ENCODE measurements around the gene CASP8.
"Not testable (repeated sequence)": the region's sequence is repeated elsewhere in the genome, so short reads cannot be mapped to it uniquely, and the experiment has no call there.

The CASP8 gene

GRCh38 chr2:201260302-201260800 lies at the start of gene CASP8:
Gene CASP8 (plus strand): TSS chr2:201260536. CDS start chr2:201266487, 5,951 bp downstream.
- DNase-seq (ENCODE audit: low read depth in 2 of 2), result no peak

DNA sequence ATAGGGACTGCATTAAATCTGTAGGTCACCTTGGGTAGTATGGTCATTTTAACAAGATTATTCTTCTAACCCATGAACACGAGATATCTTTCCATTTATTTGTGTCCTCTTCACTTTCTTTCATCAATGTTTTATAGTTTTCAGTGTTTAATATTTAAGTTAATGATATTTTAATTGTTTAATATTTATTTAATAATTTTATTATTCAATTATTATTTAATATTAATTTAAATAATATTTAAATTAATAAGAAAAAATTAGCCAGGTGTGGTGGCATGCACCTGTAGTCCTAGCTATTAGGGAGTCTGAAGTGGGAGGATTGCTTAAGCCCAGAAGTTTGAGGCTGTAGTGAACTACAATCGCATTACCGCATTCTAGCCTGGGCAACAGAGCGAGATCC lies 44.4 kb upstream of the CASP8 start:
- DNase-seq (ENCODE audit: low read depth in 2 of 2), result no peak

- no peak for DNase-seq (ENCODE audit: low read depth in 2 of 2)
Observed at GRCh38 chr2:201216918-201217317, 43.4 kb upstream of the CASP8 start.

GRCh38 chr2:201218780-201219179 lies 41.6 kb upstream of the CASP8 start:
- DNase-seq (ENCODE audit: low read depth in 2 of 2), result no peak

GRCh38 chr2:201219328-201220096 lies 40.8 kb upstream of the CASP8 start:
- DNase-seq (ENCODE audit: low read depth in 2 of 2), result no peak

DNA sequence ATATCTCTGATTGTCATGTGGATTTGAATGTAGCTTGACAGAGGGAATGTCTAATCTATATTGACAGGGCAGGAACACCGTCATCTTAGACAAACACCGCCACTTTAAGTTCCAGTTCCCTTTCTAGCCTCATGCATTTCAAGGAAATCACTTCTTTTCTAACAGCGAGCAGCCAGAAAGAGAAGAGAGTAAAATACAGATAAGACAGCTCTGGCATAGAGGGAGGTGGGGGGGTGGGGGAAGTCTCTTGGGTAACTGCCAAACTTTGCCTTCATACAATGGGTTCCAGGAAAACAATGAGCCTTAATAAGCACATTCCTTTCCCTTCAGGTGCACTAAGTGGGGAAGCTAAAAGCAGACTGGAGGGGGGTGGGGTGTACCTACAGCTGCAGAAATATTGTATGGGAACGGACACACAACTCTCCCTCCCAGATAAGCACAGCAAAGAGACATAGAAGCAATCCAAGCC lies 40.2 kb upstream of the CASP8 start:
- no peak for DNase-seq (ENCODE audit: low read depth in 2 of 2)

DNA sequence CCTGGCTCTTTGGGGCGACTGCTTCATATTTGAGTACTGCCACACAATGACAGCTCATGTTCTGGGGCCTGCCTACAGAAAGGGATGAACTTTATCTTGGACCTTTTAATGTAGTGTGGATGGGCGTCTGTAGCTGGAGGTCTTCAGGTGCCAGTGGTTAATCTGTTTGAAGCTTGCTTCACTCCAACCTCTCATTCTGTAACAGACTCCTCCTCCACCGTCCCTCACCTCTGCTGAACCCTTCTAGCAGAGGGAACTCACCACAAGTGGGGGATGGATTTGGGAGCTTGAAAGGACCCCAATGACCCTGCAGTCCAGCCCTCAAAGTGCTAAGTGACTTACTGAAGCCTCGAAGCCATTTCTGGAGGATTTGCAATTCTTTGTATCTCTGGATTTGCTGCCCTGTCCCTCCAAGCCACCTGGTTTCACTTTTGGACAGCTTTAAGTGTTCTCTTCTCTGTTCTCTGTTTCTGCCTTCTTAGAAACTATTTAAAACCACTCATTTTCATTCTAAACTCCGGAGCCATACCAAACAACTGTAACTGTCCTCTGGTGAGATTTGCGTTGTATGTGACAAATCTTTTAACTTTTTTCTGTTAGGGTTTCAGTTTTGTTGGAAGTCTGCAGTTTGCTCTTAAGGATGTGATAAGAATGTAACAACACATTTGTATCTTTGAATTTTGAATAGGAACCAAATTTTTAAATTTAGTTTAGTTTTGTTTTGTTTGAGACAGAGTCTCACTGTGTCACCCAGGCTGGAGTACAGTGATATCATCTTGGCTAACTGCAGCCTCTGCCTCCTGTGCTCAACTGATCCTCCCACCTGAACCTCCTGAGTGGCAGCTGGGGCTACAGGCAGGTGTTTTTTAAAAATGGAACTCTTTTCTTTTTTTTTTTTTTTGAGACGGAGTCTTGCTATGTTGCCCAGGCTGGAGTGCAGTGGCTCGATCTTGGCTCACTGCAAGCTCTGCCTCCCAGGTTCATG lies 37.0 kb upstream of the CASP8 start:
- no peak for DNase-seq (ENCODE audit: low read depth in 2 of 2)

DNA sequence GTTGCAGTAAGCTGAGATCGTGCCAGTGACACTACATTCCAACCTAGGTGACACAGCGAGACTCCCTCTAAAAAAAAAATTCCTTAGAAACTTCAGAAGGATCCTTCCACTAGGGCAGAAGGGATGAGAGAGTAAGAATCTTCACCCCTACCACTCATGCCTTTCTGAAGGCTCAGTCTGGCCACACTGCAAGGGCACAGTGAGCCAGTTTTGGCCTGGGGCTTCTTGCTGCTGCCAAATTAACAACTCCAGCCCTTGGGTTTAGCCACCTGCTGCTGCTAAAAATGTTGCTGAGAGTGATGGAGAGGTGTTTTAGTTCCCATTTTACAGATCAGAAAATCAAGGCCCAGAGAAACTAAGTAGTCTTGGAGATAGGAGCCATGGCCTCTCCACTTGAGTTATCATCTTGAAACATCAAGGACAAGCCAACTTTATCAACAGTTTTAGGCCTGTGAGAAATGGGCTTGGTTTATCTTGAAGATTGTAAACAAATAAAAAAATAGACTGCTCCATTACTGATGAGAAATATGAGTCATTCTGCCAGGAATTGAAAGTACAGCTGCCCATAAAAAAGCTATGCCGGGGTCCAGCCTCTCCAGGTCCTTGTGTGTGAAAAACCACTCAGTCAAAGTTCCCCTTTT lies 31.9 kb upstream of the CASP8 start:
- DNase-seq (ENCODE audit: low read depth in 2 of 2), result no peak

DNA sequence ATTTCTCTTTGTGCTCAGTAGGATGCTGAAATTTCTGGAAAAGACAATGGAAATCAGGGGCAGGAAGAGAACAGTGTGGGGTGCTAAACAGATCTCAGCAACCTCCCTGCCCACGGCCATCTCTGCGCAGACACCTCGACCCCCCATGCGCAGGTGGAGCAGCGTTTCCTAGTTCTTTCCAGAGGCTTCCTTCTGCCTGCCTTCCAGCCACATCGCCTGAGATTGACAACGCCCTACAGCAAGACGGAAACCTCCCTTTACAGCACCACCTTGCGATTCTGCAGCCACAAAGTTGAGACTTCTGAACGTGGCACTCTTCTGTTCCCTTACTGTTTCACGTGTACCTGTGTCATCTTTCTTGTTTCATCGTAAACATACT lies 31.4 kb upstream of the CASP8 start:
- DNase-seq (ENCODE audit: low read depth in 2 of 2), result no peak

- peak; percentile 84 to 92 for DNase-seq (ENCODE audit: low read depth in 2 of 2)
Observed at GRCh38 chr2:201231781-201232466, 28.4 kb upstream of the CASP8 start.

- no peak for DNase-seq (ENCODE audit: low read depth in 2 of 2)
Observed at GRCh38 chr2:201232467-201232815, 27.9 kb upstream of the CASP8 start.

- DNase-seq (ENCODE audit: low read depth in 2 of 2), result peak; percentile 76 to 87
Observed at GRCh38 chr2:201233192-201233811, 27.0 kb upstream of the CASP8 start.

DNA sequence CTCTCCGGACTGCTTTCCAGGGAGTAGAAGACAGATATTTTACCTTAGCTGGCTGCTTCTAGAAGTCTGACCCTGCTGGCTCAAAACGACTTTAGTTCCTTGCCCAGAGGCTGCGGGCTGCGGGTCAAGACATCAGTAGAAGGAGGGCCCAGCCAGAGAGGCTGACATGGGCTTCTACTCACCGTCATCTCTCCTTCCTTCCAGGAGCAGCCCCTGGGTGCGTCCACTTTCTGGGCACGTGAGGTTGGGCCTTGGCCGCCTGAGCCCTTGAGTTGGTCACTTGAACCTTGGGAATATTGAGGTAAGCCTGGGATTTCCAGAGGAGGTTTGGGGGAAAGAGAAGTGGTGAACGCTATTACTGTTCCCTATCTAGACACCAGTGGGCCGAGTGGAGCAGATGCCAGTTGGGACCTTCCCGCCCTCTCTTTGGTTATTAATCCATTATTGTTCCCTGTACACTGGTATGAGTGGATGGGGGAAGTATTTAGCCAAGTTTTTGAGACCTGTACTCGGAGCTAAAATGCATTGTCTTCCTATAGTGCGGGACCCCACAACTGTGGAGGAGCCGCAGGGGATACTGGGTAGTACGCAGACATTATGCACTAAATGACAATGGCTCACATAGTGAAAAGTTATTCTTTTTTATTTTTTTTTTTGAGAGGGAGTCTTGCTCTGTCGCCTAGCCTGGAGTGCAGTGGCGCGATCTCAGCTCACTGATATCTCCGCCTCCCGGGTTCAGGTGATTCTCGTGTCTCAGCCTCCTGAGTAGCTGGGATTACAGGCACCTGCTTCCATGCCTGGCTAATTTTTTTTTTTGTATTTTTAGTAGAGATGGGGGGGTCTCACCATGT lies 26.3 kb upstream of the CASP8 start:
- DNase-seq (ENCODE audit: low read depth in 2 of 2), result no peak

- no peak for DNase-seq (ENCODE audit: low read depth in 2 of 2)
Observed at GRCh38 chr2:201234663-201235135, 25.6 kb upstream of the CASP8 start.

DNA sequence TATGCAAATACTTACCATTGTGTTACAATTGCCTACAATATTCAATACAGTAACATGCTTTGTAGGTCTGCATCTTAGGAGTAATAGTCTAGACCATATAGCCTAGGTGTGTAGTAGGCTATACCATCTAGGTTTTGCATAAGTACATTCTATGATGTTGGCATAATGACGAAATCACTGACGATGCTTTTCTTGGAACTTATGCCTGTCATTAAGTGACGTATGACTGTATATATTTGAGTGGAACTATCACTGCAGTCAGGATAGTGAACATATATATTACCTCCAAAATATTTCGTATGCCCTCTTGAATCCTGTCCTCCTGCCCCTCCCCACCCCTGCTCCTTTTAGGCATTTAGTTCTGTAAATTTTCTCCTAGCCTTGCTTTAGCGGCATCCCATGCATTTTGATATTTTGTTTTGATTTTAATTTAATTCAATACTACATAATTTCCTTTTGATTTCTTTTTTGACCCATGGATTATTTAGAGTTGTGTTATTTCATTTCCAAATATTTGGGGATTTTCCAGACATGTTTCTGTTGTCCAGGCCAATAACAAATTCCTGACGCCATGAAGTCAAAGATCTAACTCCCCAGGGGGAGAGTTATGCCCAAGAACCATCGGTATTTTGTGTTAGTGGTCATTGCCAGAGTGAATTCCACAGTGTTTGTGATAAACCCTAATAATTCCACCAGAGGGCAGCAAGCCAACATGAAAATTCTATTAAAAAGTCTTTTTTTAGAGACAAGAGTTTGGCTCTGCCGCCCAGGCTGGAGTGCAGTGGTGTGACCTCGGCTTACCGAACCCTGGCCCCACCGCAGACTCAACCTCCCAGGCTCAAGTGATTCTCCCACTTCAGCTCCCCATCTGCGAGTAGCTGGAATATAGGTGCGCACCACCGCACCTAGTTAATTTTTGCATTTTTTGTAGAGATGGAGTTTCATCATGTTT lies 24.2 kb upstream of the CASP8 start:
- peak in 1 of 2 donors; percentile 16 for DNase-seq (ENCODE audit: low read depth in 2 of 2)

DNA sequence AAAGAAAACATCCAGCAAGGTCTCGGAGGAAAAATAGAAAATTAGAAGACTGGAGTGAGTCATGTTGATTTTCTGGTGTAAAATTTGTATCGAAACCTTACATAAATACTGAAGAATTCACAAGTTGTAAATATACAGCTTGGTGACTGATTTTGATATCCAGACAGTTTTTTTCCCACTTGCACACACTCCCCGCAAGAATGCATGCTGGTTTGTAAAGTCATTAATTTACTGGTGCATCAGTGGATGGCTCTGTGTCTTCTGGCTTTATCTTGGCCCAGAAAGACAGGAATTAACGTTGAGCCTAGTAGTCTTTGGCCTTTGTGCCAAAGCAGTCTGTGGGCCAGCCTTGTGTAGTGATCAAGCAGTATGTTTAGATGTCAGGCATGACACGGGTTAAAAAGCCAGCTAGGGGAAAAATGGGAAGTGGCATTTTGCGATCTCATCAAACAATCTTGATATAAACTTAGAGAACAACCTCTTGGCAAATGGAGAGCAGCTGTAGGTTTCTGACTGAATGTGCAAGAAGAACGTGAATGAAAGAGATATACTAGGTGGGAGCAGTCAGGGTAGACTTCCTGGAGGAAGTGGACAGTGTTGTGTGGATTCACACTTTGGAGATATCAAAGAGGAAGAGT lies 22.7 kb upstream of the CASP8 start:
- DNase-seq (ENCODE audit: low read depth in 2 of 2), result no peak

DNA sequence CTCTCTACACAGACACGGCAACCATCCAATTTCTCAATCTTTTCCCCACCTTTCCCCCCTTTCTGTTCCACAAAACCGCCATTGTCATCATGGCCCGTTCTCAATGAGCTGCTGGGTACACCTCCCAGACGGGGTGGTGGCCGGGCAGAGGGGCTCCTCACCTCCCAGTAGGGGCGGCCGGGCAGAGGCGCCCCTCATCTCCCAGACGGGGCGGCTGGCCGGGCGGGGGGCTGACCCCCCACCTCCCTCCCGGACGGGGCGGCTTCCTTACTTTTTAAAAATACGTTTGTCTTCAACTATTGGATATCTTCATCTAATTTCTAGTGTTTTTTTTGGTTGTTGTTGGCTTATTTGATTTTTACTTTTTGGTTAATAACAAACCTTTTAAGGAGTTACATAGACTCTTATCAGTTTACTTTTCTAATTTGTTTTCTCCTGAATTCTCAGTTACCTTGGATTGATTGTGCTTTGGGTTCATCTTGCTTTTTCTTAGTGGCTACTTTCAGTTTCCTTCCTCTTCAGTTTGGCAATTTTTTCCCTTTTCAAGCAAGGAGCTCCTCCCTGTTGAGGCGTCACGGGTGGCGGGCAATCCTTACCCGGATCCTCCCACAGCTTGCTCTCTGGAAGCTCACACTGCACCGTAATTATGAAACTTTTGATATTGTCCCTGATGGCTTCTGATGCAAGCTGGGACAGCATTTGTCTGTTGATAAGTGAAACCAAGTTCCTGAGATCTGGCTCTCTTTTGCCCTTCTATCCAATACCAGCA lies 21.0 kb upstream of the CASP8 start:
- DNase-seq (ENCODE audit: low read depth in 2 of 2), result not testable (repeated sequence)

All from stimulated activated CD4-positive, alpha-beta T cell treated with anti-CD3 and anti-CD28 coated beads, Interleukin-4, amount 100 ng/mL, for 48 hours (primary cell).